Left lung (tissue), 10 donors: ENCODE data around the gene HNRNPU. TPM values are rescaled to one million over a fixed set of nuclear protein-coding genes. Genes with fewer than 3 reads are reported as not detected.

Experiments used
- ATAC-seq: fragments of 200-7000 bp; cut with Tn5 transposase; one replicate; pipeline ENCODE4 v1.9.1; 2020; ENCODE audit warnings: moderate library complexity
- DNase-seq, 4 donors: peaks; one replicate each; pipeline ENCODE4 v3.0.0-alpha.2; 2013 to 2020
- H3K27ac ChIP-seq, 2 donors: fragments of 200-600 bp; sonication (generic) in 1 of 2; one replicate each; pipeline versions ENCODE4 v1.5.0 to v1.8.0; 2020 to 2021
- H3K27me3 ChIP-seq, 2 donors: fragments of 200-600 bp; sonication (generic) in 1 of 2; one replicate each; pipeline versions ENCODE4 v1.5.0 to v1.8.0; 2020 to 2021
- H3K36me3 ChIP-seq, 2 donors: fragments of 200-600 bp; sonication (generic) in 1 of 2; one replicate each; pipeline versions ENCODE4 v1.5.0 to v1.8.0; 2020 to 2021
- H3K4me1 ChIP-seq, 2 donors: fragments of 200-600 bp; one replicate each; pipeline ENCODE4 v1.8.0; 2021
- H3K4me3 ChIP-seq, 2 donors: fragments of 200-600 bp; sonication (generic) in 1 of 2; one replicate each; pipeline versions ENCODE4 v1.5.0 to v1.8.0; 2020 to 2021; ENCODE audit warnings: mild to moderate bottlenecking in 1 of 2
- H3K9me3 ChIP-seq, 2 donors: fragments of 200-600 bp; sonication (generic) in 1 of 2; one replicate each; pipeline versions ENCODE4 v1.5.0 to v1.8.0; 2020 to 2021
- CTCF ChIP-seq, 2 donors: fragments of 200-600 bp; sonication (generic) in 1 of 2; IDR thresholded peaks; one replicate each; pipeline versions ENCODE4 v1.5.0 to v1.8.0; 2021; ENCODE audit warnings: antibody characterized with exemption in 2 of 2
- intact Hi-C, 2 donors: fragments of 100-400 bp; cut with DNase I; formaldehyde crosslinking; loops; one replicate each; pipeline versions ENCODE4 v1.11.2 to v1.14.2; 2022
- polyA plus RNA-seq, 6 donors: library from polyadenylated mRNA; unstranded; fragments of 120-200 nt; gene quantifications; one replicate each; pipeline ENCODE4 v1.2.1, GENCODE V29; 2013; ENCODE audit not compliant: insufficient read length in 6 of 6
- total RNA-seq, 2 donors: library from RNA; stranded (reverse); fragmentation: NEBNext Ultra II Directional; extraction: Animal tissue kit (Norgen Biotek cat#: 25700); gene quantifications; one replicate each; pipeline ENCODE4 v1.2.1, GENCODE V29; 2021
- donor health status: DM: no; HTN: yes; CAD: no.
- donor health status: DM: no; HTN: no; CAD: no.

Gene HNRNPU
- total and polyA plus RNA-seq, 8 donors = 248 to 663 (median 608) TPM

GRCh38 chr1:244804841-244805240 lies 59.5 kb downstream of the HNRNPU start:
- DNase-seq (no peak), ATAC-seq (no peak)
- Histone ChIP-seq H3K4me1 (no peaks in the 10 kb centered on the region), H3K27ac (no peak overlapping the region), H3K27me3 (no peaks in the 10 kb centered on the region), H3K36me3 (no peaks in the 10 kb centered on the region), H3K9me3 (no peaks in the 10 kb centered on the region), H3K4me3 (no peak overlapping the region)
- TF ChIP-seq CTCF (IDR thresholded peaks at IDR 0.05) = no peak
- intact Hi-C loops = loop anchor here in 1 of 2 donors (5.0 kb wide), 1 partner anchor 237 kb away; no protein-coding TSS in a partner anchor

DNA sequence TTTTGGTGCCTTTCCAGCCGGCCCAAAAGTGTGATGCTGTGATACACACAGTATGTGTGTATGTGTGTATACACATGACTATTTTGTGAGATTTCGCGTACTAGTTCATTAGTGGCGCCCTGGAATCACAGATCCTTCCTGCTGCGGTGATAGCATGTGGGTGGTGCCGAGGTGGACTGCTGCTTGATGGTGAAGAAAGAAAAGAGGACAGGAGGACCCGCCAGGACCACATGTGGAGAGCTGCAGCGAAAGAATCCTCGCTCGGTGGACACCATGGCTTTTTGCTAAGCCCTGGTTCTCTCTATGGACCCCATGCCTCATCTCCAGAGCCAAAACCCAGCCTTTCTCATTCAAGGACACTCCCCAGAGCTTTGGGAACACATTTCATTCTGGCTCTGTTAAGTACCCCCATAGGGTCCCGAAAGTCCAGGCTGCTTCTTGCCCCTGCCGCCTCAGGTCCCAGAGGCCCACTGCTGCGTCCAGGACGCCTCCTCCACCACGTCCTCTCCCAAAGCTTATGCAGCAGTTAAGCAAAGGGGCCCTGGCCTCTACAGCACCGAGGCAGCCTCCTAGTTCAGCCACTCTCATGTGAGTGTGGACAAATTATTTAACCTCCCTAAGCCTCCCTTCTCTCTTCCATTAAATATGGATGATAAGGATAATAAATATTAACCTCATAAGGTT lies 61.6 kb downstream of the HNRNPU start:
- Histone ChIP-seq H3K36me3 (no peaks in the 10 kb centered on the region), H3K27me3 (no peaks in the 10 kb centered on the region), H3K4me1 (no peaks in the 10 kb centered on the region), H3K27ac (no peak overlapping the region), H3K9me3 (no peaks in the 10 kb centered on the region), H3K4me3 (no peak overlapping the region)
- intact Hi-C loops = loop anchor here in 1 of 2 donors (5.0 kb wide), 1 partner anchor 240 kb away; no protein-coding TSS in a partner anchor
- TF ChIP-seq CTCF (IDR thresholded peaks at IDR 0.05) = no peak
- ATAC-seq = no peak
- no peak for DNase-seq

GRCh38 chr1:244802041-244802440 lies 62.3 kb downstream of the HNRNPU start:
- no peak for ATAC-seq
- TF ChIP-seq CTCF (IDR thresholded peaks at IDR 0.05) = no peak

DNA sequence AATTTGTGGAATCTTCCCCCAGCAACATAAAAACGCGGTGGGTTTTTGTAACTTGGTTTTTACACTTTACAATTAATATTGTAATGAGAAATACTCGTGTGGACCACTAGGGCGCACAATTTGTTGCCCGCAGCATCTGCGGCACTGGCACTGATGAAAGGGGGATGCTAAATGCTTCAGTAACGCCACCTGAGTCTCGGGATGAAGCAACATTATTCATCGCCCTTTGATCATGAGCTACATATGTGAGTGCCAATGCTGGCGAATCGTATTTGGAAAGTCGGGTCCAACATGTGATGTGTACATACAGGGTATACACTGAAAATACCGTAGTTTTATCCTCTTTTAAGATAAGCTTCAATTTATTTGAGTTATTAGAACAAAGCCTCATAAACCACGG lies 63.1 kb downstream of the HNRNPU start:
- Histone ChIP-seq H3K36me3 (no peaks in the 10 kb centered on the region), H3K27me3 (no peaks in the 10 kb centered on the region), H3K27ac (no peak overlapping the region), H3K4me3 (no peak overlapping the region), H3K4me1 (no peaks in the 10 kb centered on the region), H3K9me3 (no peaks in the 10 kb centered on the region)
- TF ChIP-seq CTCF (IDR thresholded peaks at IDR 0.05) = peak in 1 of 2 donors; percentile 37
- ATAC-seq (peak; percentile 66), DNase-seq (no peak)
- intact Hi-C loops = loop anchor here in 1 of 2 donors (5.0 kb wide), 1 partner anchor 241 kb away; no protein-coding TSS in a partner anchor

More at GRCh38 chr1:244802041-244802440, 62.3 kb downstream of the HNRNPU start:
- Histone ChIP-seq H3K27ac (no peak overlapping the region), H3K4me3 (no peak overlapping the region), H3K9me3 (no peaks in the 10 kb centered on the region), H3K36me3 (no peaks in the 10 kb centered on the region), H3K27me3 (no peaks in the 10 kb centered on the region), H3K4me1 (no peaks in the 10 kb centered on the region)
- intact Hi-C loops = loop anchor here in 1 of 2 donors (5.0 kb wide), 1 partner anchor 240 kb away; no protein-coding TSS in a partner anchor
- no peak for DNase-seq

- intact Hi-C loops = loop anchor here in 1 of 2 donors (5.0 kb wide), 1 partner anchor 241 kb away; no protein-coding TSS in a partner anchor
- ATAC-seq = no peak
- TF ChIP-seq CTCF (IDR thresholded peaks at IDR 0.05) = no peak
- H3K27me3 ChIP-seq = no peaks in the 10 kb centered on the region
- no peaks in the 10 kb centered on the region for H3K4me1 ChIP-seq
- no peak overlapping the region for H3K4me3 ChIP-seq
- H3K9me3 ChIP-seq = no peaks in the 10 kb centered on the region
- DNase-seq = no peak
- H3K27ac ChIP-seq = no peak overlapping the region
- H3K36me3 ChIP-seq = no peaks in the 10 kb centered on the region
These were observed 63.5 kb downstream of the HNRNPU start for GRCh38 chr1:244800821-244801220.

Other genes with a start within 250 kb of the HNRNPU start
- gene DESI2, start 211.4 kb downstream of the HNRNPU start, total RNA-seq = 10 to 100 TPM; 48.3 to 50.7 TPM
- gene DESI2, start 211.4 kb downstream of the HNRNPU start, polyA plus RNA-seq = 10 to 100 TPM; 66.6 to 77.0 (median 69.7) TPM
- gene COX20, start 28.9 kb downstream of the HNRNPU start, total RNA-seq = 10 to 100 TPM; 27.1 to 31.4 TPM
- 100 to 1,000 TPM in 3 of 6 donors, 10 to 100 TPM in 3; 81.6 to 125 (median 99.5) TPM for gene COX20, start 28.9 kb downstream of the HNRNPU start, polyA plus RNA-seq